Stimulated activated CD4-positive, alpha-beta T cell treated with anti-CD3 and anti-CD28 coated beads, Interleukin-12 subunit alpha, Interleukin-12 subunit beta, amount 100 ng/mL, for 24 hours (primary cell): Measurements from ENCODE around the gene GLOD5.
"Not testable (repeated sequence)": the region's sequence is repeated elsewhere in the genome, so short reads cannot be mapped to it uniquely, and the experiment has no call there.

Experiments used
- DNase-seq, 2 experiments: peaks; one replicate each; pipeline ENCODE4 v3.0.0-alpha.2; 2020; ENCODE audit warnings: low read depth in 2 of 2

The GLOD5 gene

DNA sequence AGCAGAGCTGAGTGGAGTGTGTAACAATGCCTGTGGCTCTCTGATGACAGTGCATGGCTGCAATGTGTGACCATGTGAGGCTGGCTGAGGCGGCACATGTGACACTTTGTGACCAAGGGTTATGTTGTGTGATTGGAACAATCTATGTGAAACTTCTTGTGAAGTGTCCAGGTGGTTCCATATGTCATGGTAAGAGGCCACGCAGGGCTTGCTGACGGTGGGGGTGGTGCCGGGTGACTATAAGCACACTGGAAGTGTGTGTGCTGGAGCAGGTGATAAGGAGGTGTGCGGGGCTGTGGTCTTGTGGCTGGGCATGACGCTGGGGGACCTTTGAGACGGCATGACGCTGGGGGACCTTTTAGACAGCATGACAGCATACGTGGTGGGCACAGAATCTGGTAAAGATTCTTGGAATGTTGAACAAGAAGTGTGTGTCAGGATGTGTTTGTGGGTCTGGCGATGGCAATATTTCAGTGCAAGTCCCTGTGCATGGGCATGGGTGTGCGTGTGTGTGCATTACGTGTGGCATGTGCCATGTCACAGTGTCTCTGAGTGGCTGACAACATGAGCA, 32.9 kb downstream of the GLOD5 start:
- no peak for DNase-seq

DNA sequence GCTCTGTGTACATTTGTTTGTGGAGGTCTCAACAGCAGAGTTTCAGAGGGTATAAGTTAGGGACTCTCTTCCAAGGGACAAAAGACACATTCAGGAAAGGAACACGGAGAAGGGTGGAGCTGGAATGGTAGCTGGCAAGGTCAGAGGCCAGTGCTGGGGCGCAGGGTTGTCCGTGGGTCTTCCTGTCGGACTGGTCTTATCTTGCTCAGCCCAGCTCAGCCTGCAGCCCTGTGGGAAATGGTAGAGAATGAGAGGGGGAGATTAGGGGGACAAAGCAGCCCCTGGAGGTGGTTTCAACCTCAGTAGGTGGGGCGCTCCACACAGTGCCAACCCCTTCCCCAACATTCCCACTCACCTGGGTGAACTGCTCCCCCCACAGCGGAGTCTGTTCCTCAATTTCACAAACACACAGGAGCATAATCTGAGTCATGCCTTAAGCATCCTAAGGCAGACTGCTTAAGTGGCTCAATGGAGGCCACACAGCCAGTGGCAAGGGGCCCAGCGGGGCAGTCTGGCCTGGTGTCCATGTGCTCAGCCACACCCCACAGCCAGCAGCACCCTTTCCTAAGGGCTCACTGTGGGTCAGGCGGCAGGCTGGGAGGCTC, 33.5 kb downstream of the GLOD5 start:
- no peak for DNase-seq

DNA sequence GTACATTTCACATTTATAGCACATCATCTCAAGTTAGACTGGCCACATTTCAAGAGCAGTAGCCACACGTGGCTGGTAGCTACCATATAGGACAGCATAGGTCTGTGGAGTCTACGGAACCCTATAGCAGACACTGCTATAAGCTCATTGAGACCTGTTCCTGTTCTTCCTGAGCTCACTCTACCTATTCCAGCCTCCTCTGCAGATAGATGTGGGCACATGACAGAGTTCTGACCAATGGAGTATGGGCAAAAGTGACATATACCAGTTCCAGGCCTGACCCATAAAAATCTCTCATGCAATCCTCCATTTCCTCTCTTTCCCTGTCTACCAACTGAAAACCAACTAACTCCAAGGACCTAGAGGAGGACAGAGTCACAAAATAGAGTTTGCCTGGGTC, 36.8 kb downstream of the GLOD5 start:
- DNase-seq, result no peak

DNA sequence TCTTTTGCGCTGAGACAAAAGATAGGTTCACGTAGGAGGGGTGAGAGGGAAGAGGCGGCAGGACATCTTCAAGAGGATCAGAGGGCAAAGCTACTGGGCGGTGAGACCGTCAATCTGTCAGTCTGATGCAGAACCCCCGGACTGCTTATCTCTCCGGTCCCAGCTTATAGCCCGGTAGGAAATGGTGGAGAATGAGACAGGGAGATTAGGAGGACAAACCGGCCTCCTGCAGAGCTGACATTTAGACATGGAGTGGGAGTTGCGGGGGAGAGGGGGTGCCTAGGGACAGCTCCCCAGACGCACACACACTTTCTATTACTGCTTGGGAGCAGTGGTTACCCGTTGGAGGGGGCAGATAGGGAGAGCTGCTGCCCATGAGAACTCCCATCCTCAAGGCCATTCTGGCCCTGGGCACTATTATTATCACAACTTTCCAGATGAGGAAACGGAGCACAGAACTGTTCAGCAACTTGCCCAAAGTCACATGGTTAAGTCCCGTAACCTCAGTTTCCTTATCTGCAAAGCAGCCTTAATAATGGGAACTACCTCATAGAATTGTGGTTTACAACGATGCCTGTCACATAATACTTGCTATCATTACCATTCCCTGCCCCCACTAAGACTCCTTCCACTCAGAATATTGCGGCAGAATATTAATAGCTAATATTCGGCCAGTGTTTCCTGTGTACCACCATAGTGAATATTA, 39.2 kb downstream of the GLOD5 start:
- DNase-seq, result no peak

DNA sequence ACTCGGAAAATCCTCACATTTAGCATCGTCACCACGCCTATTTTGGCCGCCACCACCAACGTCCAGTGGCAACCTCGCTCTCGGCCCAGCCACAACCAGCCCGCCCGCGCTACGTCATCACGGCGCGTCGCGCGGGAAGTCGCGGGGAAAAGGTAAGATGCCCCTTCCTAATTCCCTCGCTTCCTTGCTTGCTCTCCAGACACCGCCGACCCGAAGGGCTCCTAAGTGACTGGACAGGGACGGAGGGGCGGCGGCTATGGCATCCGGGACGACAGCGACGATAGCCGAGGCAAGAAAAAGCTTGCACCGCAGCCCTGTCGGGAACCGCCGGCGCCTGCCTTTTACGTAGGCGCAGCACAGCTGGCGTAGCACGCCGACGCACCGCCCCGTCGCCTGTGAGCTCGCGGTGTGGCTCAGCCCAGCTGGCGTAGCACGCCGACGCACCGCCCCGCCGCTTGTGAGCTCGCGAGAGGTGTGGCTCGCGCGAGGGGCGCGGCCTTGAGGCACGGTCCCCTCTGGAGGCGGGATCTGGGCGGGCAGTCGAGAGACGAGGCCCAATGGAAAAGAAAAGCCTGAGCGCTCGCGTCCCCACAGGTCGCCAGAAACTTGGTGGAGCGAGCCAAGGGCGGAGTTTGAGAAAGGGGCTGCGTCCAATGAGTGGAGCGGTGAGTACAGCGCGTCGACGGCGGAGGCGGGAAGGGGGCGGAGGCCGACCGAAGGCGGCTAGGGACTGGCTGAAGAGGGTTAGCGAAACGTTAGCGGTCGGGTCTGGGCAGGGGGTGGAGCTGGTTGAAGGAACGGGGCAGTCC, 39.9 kb downstream of the GLOD5 start, which contains the start of gene HDAC6:
TSS of gene HDAC6 (plus strand) at position 788 of the 809 bp plus-strand sequence. CDS start 626 bp downstream, outside the sequence.
- peak; percentile 87 to 89 for DNase-seq

DNA sequence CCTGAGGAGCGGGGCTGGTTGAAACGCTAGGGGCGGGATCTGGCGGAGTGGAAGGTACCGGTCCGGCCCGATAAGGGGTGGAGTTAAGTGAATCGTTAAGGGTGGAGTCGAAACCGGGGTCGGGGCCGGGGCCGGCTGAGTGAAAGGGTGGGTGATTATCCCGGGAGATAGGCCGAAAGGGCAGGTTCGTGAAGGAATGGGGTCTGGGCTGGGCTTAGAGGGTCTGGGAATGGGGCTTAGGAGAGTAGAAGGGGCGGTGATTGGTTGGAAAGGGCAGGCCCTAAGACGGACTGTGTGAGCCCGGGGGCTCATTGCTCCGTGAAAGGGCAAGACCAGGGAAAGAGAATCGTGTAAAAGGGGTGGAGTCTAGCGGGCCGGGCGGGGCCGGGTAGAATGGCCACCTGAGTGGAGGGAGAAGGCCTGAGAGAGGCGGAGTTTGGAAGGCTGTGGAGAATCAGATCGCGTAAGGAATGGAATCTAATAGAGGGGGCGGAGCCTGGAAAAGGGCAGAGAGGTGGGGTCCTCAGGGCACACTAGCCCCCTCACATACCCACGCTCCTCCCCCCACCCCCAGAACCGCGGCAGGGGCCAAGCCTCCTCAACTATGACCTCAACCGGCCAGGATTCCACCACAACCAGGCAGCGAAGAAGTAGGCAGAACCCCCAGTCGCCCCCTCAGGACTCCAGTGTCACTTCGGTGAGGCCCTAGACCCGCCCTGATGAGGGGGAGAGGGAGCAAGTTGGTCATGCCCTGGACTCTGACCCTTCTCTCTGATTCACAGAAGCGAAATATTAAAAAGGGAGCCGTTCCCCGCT, 40.8 kb downstream of the GLOD5 start:
- DNase-seq, result peak; percentile 28 to 73

DNA sequence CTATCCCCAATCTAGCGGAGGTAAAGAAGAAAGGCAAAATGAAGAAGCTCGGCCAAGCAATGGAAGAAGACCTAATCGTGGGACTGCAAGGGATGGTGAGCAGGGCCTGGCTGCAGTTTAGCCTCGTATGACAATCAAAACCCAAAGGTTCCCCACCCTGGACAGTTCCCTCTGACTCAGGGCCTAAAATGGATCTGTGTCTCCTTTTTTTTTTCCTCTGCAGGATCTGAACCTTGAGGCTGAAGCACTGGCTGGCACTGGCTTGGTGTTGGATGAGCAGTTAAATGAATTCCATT, 41.3 kb downstream of the GLOD5 start:
- no peak for DNase-seq

- DNase-seq, result no peak
These were observed 44.5 kb downstream of the GLOD5 start for GRCh38 chrX:48806081-48806480.

- DNase-seq, result no peak
These were observed 52.1 kb downstream of the GLOD5 start for GRCh38 chrX:48813644-48814043.

DNA sequence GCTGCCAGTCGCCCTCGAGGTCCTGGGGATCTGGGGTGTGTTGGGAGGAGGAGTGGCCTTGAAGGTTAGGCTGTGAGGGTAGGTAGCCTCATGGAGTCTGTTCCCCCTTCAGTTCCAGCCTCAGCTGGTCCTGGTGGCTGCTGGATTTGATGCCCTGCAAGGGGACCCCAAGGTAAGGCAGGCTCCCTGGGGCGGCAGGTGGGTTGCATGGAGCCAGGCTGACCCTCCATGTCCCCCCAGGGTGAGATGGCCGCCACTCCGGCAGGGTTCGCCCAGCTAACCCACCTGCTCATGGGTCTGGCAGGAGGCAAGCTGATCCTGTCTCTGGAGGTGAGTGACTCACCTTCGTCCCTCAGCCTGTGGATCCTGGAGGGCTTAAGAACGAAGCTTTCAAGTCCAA, 53.2 kb downstream of the GLOD5 start:
- DNase-seq, result no peak

DNA sequence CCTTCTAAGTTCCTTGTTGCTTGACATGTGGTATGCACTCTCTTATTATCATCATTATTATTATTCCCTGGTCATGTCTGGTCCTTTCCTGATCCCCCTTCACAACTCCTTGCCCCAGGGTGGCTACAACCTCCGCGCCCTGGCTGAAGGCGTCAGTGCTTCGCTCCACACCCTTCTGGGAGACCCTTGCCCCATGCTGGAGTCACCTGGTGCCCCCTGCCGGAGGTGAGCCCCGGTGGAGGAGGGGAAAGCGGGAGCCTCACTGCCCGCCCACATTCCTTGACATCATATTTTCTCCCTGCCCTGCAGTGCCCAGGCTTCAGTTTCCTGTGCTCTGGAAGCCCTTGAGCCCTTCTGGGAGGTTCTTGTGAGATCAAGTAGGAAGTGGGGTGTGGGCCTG, 53.7 kb downstream of the GLOD5 start:
- DNase-seq, result no peak

DNA sequence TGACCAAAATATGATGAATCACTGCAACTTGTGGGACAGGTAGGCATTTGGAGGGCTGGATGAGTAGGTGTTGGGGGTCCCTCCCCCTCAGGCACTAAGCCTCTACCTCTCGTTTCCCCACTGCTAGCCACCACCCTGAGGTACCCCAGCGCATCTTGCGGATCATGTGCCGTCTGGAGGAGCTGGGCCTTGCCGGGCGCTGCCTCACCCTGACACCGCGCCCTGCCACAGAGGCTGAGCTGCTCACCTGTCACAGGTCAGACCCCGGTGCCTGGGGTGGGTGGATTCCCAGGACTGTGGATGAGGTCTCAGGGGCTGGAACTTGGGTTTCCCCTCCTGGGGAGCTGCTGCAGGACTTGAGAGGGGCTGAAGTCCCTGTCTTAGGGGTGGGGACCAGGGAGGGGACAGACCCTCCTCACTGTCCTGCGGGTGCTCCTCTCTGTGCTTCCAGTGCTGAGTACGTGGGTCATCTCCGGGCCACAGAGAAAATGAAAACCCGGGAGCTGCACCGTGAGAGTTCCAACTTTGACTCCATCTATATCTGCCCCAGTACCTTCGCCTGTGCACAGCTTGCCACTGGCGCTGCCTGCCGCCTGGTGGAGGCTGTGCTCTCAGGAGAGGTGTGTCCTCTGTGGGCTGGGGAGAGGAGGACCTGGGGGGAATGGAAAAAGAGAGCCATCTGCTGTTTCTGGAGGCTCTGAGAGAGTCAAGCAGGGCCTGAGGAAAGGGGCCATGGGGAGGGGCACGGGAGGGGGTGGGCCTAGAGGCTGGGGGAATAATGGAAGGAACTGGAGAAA, 54.7 kb downstream of the GLOD5 start:
- no peak for DNase-seq

GRCh38 chrX:48818098-48818497, 56.6 kb downstream of the GLOD5 start:
- DNase-seq, result no peak

- DNase-seq, result no peak
These were observed 57.3 kb downstream of the GLOD5 start for GRCh38 chrX:48818866-48819265.

- DNase-seq, result not testable (repeated sequence)
These were observed 57.8 kb downstream of the GLOD5 start for GRCh38 chrX:48819394-48819793.

GRCh38 chrX:48823053-48823452, 61.5 kb downstream of the GLOD5 start:
- DNase-seq, result no peak
